Fibroblast of lung (primary cell): ENCODE measurements around the gene AMPD3. TPM values are rescaled to one million over a fixed set of nuclear protein-coding genes. Genes with fewer than 3 reads are reported as not detected.

Source experiments
- DNase-seq, 2 donors: peaks; one replicate each; pipeline versions ENCODE4 v3.0.0 to v3.0.0-alpha.2; 2010; ENCODE audit warnings: low read depth in 2 of 2
- H2AFZ ChIP-seq: 2 replicates; pipeline ENCODE4 v1.5.1; 2012; ENCODE audit warnings: low read length, control low read depth, inconsistent platforms
- H3K27ac ChIP-seq: 2 replicates; pipeline ENCODE4 v1.5.1; 2011; ENCODE audit warnings: low read length, control low read depth; ENCODE audit not compliant: insufficient read depth
- H3K27me3 ChIP-seq: 2 replicates; pipeline ENCODE4 v1.5.1; 2011; ENCODE audit warnings: mild to moderate bottlenecking, low read length; ENCODE audit not compliant: control insufficient read depth, insufficient read depth
- H3K36me3 ChIP-seq: 2 replicates; pipeline ENCODE4 v1.5.1; 2011; ENCODE audit warnings: low read length; ENCODE audit not compliant: control insufficient read depth, insufficient read depth
- H3K4me1 ChIP-seq: 2 replicates; pipeline ENCODE4 v1.5.1; 2011; ENCODE audit warnings: low read length; ENCODE audit not compliant: control insufficient read depth, insufficient read depth; ENCODE audit errors: extremely low read depth
- H3K4me2 ChIP-seq: 2 replicates; pipeline ENCODE4 v1.5.1; 2011; ENCODE audit warnings: low read length, control low read depth; ENCODE audit not compliant: insufficient read depth; ENCODE audit errors: extremely low read depth
- H3K4me3 ChIP-seq, 4 experiments: fragments of 200-600 bp in 1 of 4; sonication (generic) in 1 of 4; replicated peaks in 1 of 4; 2 replicates each; pipeline ENCODE4 v1.5.1; 2011 to 2016; ENCODE audit warnings: low read length in 4 of 4, low read depth in 3 of 4, mild to moderate bottlenecking in 3 of 4, control low read depth in 2 of 4, inconsistent platforms in 1 of 4, mixed read lengths in 1 of 4; ENCODE audit not compliant: insufficient read depth in 1 of 4; ENCODE audit errors: control extremely low read depth in 1 of 4
- H3K79me2 ChIP-seq: 2 replicates; pipeline ENCODE4 v1.5.1; 2012; ENCODE audit warnings: mild to moderate bottlenecking, low read length, inconsistent platforms; ENCODE audit not compliant: control insufficient read depth, insufficient read depth
- H3K9ac ChIP-seq: 2 replicates; pipeline ENCODE4 v1.5.1; 2011; ENCODE audit warnings: mild to moderate bottlenecking, low read length, control low read depth; ENCODE audit not compliant: insufficient read depth
- H3K9me3 ChIP-seq: 2 replicates; pipeline ENCODE4 v1.5.1; 2012; ENCODE audit warnings: low read depth, low read length; ENCODE audit not compliant: control insufficient read depth, insufficient read depth
- H4K20me1 ChIP-seq: 2 replicates; pipeline ENCODE4 v1.5.1; 2011; ENCODE audit warnings: low read length; ENCODE audit not compliant: control insufficient read depth, insufficient read depth; ENCODE audit errors: extremely low read depth
- EZH2 ChIP-seq: IDR thresholded peaks from 2 replicates; pipeline ENCODE4 v1.5.1; 2012; ENCODE audit warnings: low read length, control low read depth, mild to moderate bottlenecking; ENCODE audit errors: missing control alignments
- polyA plus RNA-seq, 2 donors: library from polyadenylated mRNA; depleted of rRNA in 1 of 2; stranded (reverse) in 1 of 2; unstranded in 1 of 2; fragments of >200 nt; gene quantifications; 2 replicates each; pipeline ENCODE4 v1.2.1, GENCODE V29; 2011 to 2012; ENCODE audit warnings: missing spikeins in 1 of 2
- total RNA-seq: library from RNA; depleted of rRNA; stranded (reverse); fragments of >200 nt; gene quantifications from 2 replicates; pipeline ENCODE4 v1.2.1, GENCODE V29; 2014
- TF ChIP-seq, protein P1 (sequence below), 2 donors: IDR thresholded peaks in 1 of 2; conservative IDR thresholded peaks in 1 of 2; 1 replicate in 1 of 2; 2 replicates in 1 of 2; pipeline ENCODE4 v1.5.1; 2011 to 2012; ENCODE audit warnings: low read length in 2 of 2, control low read depth in 1 of 2, inconsistent platforms in 1 of 2, low read depth in 1 of 2, mild to moderate bottlenecking in 1 of 2

AMPD3 gene
- total and polyA plus RNA-seq, 2 donors (not counting 1 experiment from before 2014, with no cell fraction given) = 18.1 to 24.9 TPM

DNA sequence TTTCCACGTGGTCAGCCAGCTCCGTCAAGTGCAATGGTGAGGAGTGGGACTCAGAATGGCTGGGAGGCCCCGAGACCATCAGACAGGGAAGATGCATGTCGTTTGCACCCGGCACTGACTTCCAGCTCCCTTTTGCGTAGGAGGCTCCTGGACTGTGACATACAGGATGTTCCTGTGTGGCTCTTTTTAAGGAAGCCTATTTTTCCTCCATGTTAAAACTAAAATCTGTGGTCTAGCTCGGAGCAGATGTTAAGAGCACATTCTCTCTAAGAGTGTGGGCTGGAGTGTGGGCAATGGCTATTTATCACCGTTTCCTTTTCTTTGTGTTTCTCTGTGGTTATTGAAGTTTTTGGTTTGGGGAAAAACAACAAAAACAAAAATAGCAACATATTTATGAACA is 40.9 kb upstream of the AMPD3 start:
- Histone ChIP-seq H3K4me2 (no peak overlapping the region), H2AFZ (no peak overlapping the region), H3K79me2 (no peaks in the 10 kb centered on the region), H3K4me3 (no peak overlapping the region), H3K4me1 (no peaks in the 10 kb centered on the region), H3K9me3 (no peaks in the 10 kb centered on the region), H4K20me1 (no peaks in the 10 kb centered on the region), H3K9ac (no peak overlapping the region), H3K27ac (no peak overlapping the region), H3K27me3 (no peaks in the 10 kb centered on the region), H3K36me3 (no peaks in the 10 kb centered on the region)
- TF ChIP-seq, protein P1, sequence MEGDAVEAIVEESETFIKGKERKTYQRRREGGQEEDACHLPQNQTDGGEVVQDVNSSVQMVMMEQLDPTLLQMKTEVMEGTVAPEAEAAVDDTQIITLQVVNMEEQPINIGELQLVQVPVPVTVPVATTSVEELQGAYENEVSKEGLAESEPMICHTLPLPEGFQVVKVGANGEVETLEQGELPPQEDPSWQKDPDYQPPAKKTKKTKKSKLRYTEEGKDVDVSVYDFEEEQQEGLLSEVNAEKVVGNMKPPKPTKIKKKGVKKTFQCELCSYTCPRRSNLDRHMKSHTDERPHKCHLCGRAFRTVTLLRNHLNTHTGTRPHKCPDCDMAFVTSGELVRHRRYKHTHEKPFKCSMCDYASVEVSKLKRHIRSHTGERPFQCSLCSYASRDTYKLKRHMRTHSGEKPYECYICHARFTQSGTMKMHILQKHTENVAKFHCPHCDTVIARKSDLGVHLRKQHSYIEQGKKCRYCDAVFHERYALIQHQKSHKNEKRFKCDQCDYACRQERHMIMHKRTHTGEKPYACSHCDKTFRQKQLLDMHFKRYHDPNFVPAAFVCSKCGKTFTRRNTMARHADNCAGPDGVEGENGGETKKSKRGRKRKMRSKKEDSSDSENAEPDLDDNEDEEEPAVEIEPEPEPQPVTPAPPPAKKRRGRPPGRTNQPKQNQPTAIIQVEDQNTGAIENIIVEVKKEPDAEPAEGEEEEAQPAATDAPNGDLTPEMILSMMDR (conservative IDR thresholded peaks at IDR 0.05 in 1 of 2, IDR thresholded peaks at IDR 0.05 in 1 of 2; ENCODE audit: low read depth in 1 of 2, low read length in 2 of 2) = no peak
- no peak for TF ChIP-seq EZH2
- peak in 1 of 2 donors; percentile 18 for DNase-seq

- H3K4me3 ChIP-seq = no peak overlapping the region
- no peaks in the 10 kb centered on the region for H3K36me3 ChIP-seq
- no peaks in the 10 kb centered on the region for H3K4me1 ChIP-seq
- H3K27me3 ChIP-seq = no peaks in the 10 kb centered on the region
- DNase-seq = peak; percentile 19 to 65
- H3K9ac ChIP-seq = no peak overlapping the region
- TF ChIP-seq, protein P1 (conservative IDR thresholded peaks at IDR 0.05 in 1 of 2, IDR thresholded peaks at IDR 0.05 in 1 of 2; ENCODE audit: low read depth in 1 of 2, low read length in 2 of 2) = no peak
- TF ChIP-seq EZH2 = no peak
- no peaks in the 10 kb centered on the region for H3K79me2 ChIP-seq
- no peaks in the 10 kb centered on the region for H4K20me1 ChIP-seq
- no peak overlapping the region for H3K4me2 ChIP-seq
- H3K27ac ChIP-seq = no peak overlapping the region
- H3K9me3 ChIP-seq = no peaks in the 10 kb centered on the region
- peak overlapping the region; percentile 48 for H2AFZ ChIP-seq
Observed at GRCh38 chr11:10414659-10415058, 40.4 kb upstream of the AMPD3 start.

DNA sequence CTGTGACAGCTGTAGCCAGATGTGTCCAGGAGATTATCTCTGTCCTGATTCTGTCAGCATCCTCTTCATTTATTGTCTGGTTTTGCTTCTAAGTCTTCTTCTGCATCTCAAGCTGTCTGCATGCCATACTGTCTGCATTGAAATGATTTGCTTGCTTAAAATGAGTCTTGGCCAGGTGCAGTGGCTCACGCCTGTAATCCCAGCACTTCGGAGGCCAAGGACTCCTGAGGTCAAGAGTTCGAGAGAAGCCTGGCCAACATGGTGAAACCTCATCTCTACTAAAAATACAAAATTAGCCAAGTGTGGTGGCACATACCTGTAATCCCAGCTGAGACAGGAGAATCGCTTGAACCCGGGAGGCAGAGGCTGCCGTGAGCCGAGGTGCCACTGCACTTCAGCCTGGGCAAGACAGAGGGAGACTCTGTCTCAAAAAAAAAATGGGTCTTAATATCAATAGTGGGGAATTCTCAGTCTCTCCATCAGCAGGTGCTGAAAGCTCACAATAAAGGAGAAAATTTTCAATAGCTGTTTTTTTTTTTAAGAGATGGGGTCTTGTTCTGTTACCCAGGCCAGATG is 39.2 kb upstream of the AMPD3 start:
- Histone ChIP-seq H3K4me3 (no peak overlapping the region), H3K36me3 (no peaks in the 10 kb centered on the region), H3K9ac (no peak overlapping the region), H2AFZ (no peak overlapping the region), H3K79me2 (no peaks in the 10 kb centered on the region), H3K9me3 (no peaks in the 10 kb centered on the region), H3K27ac (no peak overlapping the region), H3K4me1 (no peaks in the 10 kb centered on the region), H3K4me2 (no peak overlapping the region), H3K27me3 (no peaks in the 10 kb centered on the region), H4K20me1 (no peaks in the 10 kb centered on the region)
- no peak for TF ChIP-seq EZH2
- TF ChIP-seq, protein P1 (conservative IDR thresholded peaks at IDR 0.05 in 1 of 2, IDR thresholded peaks at IDR 0.05 in 1 of 2; ENCODE audit: low read depth in 1 of 2, low read length in 2 of 2) = no peak
- no peak for DNase-seq
